Measurements from ENCODE around the gene ENTR1.

The ENTR1 gene

DNA sequence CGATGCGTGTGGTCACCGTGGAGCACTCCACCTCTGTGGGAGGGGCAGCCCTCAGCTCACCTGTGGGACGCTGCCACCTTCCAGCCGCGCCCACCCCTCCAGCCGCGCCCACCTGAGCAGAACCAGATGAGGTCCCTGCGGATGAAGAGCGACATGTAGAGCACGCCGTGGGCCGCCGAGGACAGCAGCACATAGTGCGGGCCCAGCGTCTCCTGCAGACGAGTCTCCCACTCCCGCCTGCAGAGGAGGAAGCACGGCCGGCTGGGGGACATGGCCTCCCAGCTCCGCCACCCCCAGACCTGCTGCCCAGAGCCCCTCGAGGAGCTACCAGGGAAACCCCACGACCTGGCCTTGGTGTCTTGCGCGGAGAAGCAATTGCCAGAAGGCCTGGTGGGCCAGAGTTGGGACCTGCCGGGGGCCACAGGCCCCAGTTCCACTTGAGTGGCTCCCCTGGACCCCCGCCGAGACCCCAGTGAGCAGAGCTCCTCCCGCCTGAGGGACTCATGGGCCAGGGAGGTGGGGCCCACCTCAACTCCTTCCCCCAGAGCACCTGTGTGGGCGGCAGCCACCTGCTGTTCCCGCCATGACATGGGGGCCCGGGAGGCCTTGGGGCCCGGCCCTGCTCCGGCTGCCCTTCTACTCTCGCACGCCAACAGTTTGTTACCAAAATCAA is 22.8 kb upstream of the ENTR1 start:
- Histone ChIP-seq H4K20me1 (ENCODE audit: insufficient read depth, low read length) (no peaks in the 10 kb centered on the region), H3F3A (ENCODE audit: insufficient read depth, low read length) (no peaks in the 10 kb centered on the region), H3K9me3 (replicated peaks; ENCODE audit: insufficient read depth, low read length) (no peaks in the 10 kb centered on the region), H3K79me2 (ENCODE audit: low read length) (peaks cover 35% of the 10 kb centered on the region), H2AFZ (ENCODE audit: low read length) (no peak overlapping the region), H3K4me3 (ENCODE audit: low read length) (no peak overlapping the region), H3K9ac (ENCODE audit: low read length) (no peak overlapping the region), H3K36me3 (replicated peaks; ENCODE audit: insufficient read depth, low read length) (no peaks in the 10 kb centered on the region; the same call in 1 of the 2 replicates), H3K27me3 (replicated peaks; ENCODE audit: insufficient read depth, low read length) (no peaks in the 10 kb centered on the region), H3K4me1 (ENCODE audit: low read length) (peaks cover 8% of the 10 kb centered on the region; the same call in 1 of the 2 replicates), H3K9me2 (replicated peaks; ENCODE audit: insufficient read depth, low read length) (no peaks in the 10 kb centered on the region), H3K27ac (ENCODE audit: low read length) (no peak overlapping the region), H3K4me2 (ENCODE audit: low read depth, low read length) (no peak overlapping the region)
- TF ChIP-seq EZH2phosphoT487 (IDR thresholded peaks at IDR 0.05; ENCODE audit: low read length): no peak
- no peak for TF ChIP-seq EZH2 (optimal IDR thresholded peaks at IDR 0.05; ENCODE audit: low read depth, low read length)
- TF ChIP-seq CTCF (IDR thresholded peaks at IDR 0.05; ENCODE audit: low read length): no peak
- DNase-seq: no peak

- H4K20me1 ChIP-seq (ENCODE audit: insufficient read depth, low read length): no peaks in the 10 kb centered on the region
- H3K9me2 ChIP-seq (replicated peaks; ENCODE audit: insufficient read depth, low read length): no peaks in the 10 kb centered on the region
- no peaks in the 10 kb centered on the region; the same call in 1 of the 2 replicates for H3K36me3 ChIP-seq (replicated peaks; ENCODE audit: insufficient read depth, low read length)
- TF ChIP-seq CTCF (IDR thresholded peaks at IDR 0.05; ENCODE audit: low read length): no peak
- no peak for TF ChIP-seq EZH2 (optimal IDR thresholded peaks at IDR 0.05; ENCODE audit: low read depth, low read length)
- no peak for TF ChIP-seq EZH2phosphoT487 (IDR thresholded peaks at IDR 0.05; ENCODE audit: low read length)
- H3K4me2 ChIP-seq (ENCODE audit: low read depth, low read length): no peak overlapping the region
- peaks cover 29% of the 10 kb centered on the region for H3K79me2 ChIP-seq (ENCODE audit: low read length)
- no peak overlapping the region for H3K27ac ChIP-seq (ENCODE audit: low read length)
- H3K27me3 ChIP-seq (replicated peaks; ENCODE audit: insufficient read depth, low read length): no peaks in the 10 kb centered on the region
- peaks cover 5% of the 10 kb centered on the region; the same call in 1 of the 2 replicates for H3K4me1 ChIP-seq (ENCODE audit: low read length)
- DNase-seq: no peak
- no peak overlapping the region for H3K4me3 ChIP-seq (ENCODE audit: low read length)
- no peaks in the 10 kb centered on the region for H3F3A ChIP-seq (ENCODE audit: insufficient read depth, low read length)
- H2AFZ ChIP-seq (ENCODE audit: low read length): no peak overlapping the region
- H3K9me3 ChIP-seq (replicated peaks; ENCODE audit: insufficient read depth, low read length): no peaks in the 10 kb centered on the region
- no peak overlapping the region for H3K9ac ChIP-seq (ENCODE audit: low read length)
These were observed 22.2 kb upstream of the ENTR1 start for GRCh38 chr9:136432591-136432990.

DNA sequence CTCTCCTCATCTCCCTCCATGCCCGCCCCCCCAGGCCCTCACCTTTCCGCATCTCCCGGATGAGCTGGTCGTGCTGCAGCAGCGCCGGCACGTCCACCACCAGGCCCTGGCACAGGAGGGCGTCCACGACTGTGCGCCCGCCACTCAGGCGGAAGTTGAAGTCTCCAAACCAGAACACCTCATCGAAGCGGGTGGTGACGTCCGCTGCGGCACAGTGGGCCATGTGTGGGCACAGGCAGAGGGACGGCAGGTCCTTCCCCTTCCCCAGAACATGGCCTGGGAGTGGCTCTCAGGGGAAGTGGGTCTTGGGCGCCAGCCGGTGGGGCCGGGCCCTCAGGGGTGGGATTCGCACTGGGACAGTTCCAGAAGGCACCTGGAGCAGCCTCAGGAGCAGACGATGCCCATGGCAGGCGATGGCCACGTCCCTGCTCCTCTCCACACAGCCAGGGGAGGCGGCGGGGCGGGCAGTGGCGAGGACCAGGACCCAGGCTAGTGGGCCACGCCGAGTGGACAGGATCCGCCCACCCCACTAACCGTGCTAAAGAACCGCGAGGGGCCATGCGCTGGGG is 21.5 kb upstream of the ENTR1 start:
- H3K4me3 ChIP-seq (ENCODE audit: low read length): no peak overlapping the region
- no peaks in the 10 kb centered on the region for H3K9me2 ChIP-seq (replicated peaks; ENCODE audit: insufficient read depth, low read length)
- no peak overlapping the region for H2AFZ ChIP-seq (ENCODE audit: low read length)
- no peak overlapping the region for H3K4me2 ChIP-seq (ENCODE audit: low read depth, low read length)
- H4K20me1 ChIP-seq (ENCODE audit: insufficient read depth, low read length): no peaks in the 10 kb centered on the region
- H3F3A ChIP-seq (ENCODE audit: insufficient read depth, low read length): no peaks in the 10 kb centered on the region
- no peak overlapping the region for H3K9ac ChIP-seq (ENCODE audit: low read length)
- H3K36me3 ChIP-seq (replicated peaks; ENCODE audit: insufficient read depth, low read length): no peaks in the 10 kb centered on the region; the same call in 1 of the 2 replicates
- no peaks in the 10 kb centered on the region for H3K4me1 ChIP-seq (ENCODE audit: low read length)
- no peaks in the 10 kb centered on the region for H3K27me3 ChIP-seq (replicated peaks; ENCODE audit: insufficient read depth, low read length)
- H3K9me3 ChIP-seq (replicated peaks; ENCODE audit: insufficient read depth, low read length): no peaks in the 10 kb centered on the region
- no peak overlapping the region for H3K27ac ChIP-seq (ENCODE audit: low read length)
- TF ChIP-seq CTCF (IDR thresholded peaks at IDR 0.05; ENCODE audit: low read length) (no peak), EZH2 (optimal IDR thresholded peaks at IDR 0.05; ENCODE audit: low read depth, low read length) (no peak), EZH2phosphoT487 (IDR thresholded peaks at IDR 0.05; ENCODE audit: low read length) (no peak)
- DNase-seq: no peak
- peaks cover 22% of the 10 kb centered on the region for H3K79me2 ChIP-seq (ENCODE audit: low read length)
